Superior temporal gyrus (tissue), 1 donor: ENCODE measurements around the gene ZFHX2.
A peak's percentile ranks its signal among the peaks of the same experiment; 100 is the strongest.

Experiments
- DNase-seq: peaks from one replicate; pipeline ENCODE4 v3.0.0-alpha.2; 2016; ENCODE audit errors: extremely low spot score

Gene ZFHX2

GRCh38 chr14:23572836-23573235 lies 21.3 kb upstream of the ZFHX2 start:
- no peak for DNase-seq

GRCh38 chr14:23572524-23572828 lies 20.9 kb upstream of the ZFHX2 start:
- DNase-seq: no peak

DNA sequence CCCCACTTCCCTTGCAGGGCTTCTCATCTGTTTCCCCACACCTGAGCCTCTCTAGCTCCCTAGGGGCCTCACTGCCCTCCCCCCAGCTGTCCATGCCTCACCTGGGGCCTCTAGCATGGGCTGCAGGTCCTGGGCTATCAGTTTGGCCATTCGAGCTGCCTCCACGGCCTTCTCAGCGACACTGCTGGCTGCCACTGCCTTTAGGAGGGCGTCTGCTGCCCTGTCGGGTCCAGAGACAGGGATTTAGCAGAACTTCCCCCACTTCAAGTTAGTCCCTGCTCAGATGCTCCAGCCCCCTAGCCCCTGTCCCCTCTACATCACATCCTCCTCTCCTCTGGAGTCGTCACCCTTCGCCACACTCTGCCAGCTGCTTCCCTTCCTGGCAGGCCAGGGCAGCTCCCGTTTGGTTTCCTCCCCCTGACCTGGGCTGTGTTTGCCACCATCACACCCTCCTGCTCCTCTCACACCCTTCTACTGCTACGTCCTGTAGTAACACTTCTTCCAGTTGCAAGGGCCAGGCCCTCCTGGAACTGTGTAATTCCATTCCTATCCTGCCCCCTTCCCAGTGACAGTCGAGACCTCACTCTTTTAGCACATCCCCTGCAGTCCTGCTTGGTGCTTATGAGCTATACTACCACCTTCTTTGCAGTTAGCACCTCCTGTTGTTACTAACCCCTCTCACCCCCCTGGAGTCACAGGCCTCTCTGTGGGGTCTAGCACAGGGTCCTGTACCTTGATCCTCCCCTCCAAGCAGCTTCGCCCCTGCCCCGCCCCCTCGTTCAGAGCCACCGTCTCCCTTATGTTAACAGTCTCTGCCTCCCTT lies 20.3 kb upstream of the ZFHX2 start:
- no peak for DNase-seq

- DNase-seq: no peak
Observed at GRCh38 chr14:23570806-23571483, 19.4 kb upstream of the ZFHX2 start.

GRCh38 chr14:23569443-23570151 lies 18.0 kb upstream of the ZFHX2 start:
- DNase-seq: peak; percentile 74

GRCh38 chr14:23568600-23569331 lies 17.2 kb upstream of the ZFHX2 start:
- DNase-seq: no peak

DNA sequence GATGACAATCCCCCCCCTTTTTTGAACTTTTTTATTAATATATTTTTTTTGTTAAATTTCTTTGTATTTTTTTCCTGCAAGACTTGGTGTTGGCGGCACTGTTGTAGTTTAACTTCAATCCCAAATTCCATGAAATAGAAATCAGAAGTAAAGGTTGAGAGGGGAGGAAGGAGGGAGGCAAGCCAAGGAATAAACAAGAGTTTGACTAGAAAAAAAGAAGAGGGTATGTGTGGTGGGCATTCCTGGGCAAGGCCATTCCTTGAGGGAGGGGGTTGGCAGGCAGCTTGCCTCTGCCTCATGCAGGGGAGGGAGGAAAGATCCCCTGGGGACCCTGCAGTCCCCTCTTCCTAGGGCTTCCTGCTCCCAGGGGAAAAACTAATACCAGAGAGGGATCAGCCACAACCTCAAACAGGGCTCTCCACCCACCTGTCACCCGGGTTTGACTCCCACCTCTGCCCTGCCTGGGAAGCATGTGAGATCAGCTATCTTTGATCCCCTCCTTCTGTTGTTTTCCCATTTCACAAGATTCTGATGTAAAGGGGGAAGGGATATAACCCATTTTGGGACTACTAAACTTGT lies 16.5 kb upstream of the ZFHX2 start:
- DNase-seq: no peak

DNA sequence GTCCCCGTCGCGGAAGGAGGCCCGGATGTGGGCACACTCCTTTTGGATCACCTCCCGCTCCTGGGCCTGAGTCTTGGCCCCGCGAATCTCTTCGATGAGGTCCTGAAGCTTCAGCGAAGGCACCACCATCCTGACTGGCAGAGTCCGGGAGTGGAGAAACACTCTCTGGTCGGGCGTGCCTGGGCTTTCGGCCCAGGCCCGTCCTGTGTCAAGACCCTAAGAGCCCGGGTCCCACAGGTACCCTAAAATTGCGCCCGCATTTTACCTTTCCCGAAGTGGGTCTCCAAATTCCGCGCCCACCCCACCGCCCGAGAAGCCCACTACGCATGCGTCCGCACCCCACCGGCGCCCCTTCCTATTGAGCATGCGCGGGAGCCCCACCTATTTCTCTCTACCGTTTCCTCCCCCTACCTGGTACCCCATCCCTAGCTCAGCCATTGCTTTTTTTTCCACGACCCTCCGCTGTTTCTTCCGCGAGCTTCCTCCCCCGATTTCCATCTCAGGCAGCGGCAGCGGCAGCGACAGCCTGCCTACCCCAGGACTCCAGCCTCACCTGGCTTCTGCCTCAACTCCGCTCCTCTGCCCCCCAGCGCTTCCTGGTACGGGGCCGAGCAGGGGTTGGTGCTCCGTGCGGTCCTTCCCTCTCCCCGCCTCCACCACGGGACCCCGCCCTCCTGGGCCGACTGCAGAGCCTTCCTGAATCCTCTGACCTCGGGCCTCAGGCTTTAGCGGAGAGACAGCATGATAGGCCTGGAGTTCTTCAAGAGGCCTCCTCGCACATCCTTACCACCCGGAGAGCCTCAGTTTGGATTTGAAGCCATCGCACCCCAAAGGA lies 15.8 kb upstream of the ZFHX2 start, which contains the start of gene AP1G2:
TSS of gene AP1G2 (minus strand) at position 606 of the 835 bp plus-strand sequence. CDS start at position 129, 477 bp downstream.
- DNase-seq: peak; percentile 53

GRCh38 chr14:23566778-23567185 lies 15.2 kb upstream of the ZFHX2 start:
- DNase-seq: no peak

GRCh38 chr14:23566112-23566777 lies 14.7 kb upstream of the ZFHX2 start:
- no peak for DNase-seq

GRCh38 chr14:23565626-23566025 lies 14.1 kb upstream of the ZFHX2 start:
- DNase-seq: no peak

GRCh38 chr14:23564876-23565275 lies 13.3 kb upstream of the ZFHX2 start:
- no peak for DNase-seq

GRCh38 chr14:23564181-23564812 lies 12.7 kb upstream of the ZFHX2 start:
- DNase-seq: no peak

GRCh38 chr14:23563473-23564180 lies 12.1 kb upstream of the ZFHX2 start:
- DNase-seq: no peak

GRCh38 chr14:23562822-23563472 lies 11.4 kb upstream of the ZFHX2 start:
- DNase-seq: peak; percentile 76

DNA sequence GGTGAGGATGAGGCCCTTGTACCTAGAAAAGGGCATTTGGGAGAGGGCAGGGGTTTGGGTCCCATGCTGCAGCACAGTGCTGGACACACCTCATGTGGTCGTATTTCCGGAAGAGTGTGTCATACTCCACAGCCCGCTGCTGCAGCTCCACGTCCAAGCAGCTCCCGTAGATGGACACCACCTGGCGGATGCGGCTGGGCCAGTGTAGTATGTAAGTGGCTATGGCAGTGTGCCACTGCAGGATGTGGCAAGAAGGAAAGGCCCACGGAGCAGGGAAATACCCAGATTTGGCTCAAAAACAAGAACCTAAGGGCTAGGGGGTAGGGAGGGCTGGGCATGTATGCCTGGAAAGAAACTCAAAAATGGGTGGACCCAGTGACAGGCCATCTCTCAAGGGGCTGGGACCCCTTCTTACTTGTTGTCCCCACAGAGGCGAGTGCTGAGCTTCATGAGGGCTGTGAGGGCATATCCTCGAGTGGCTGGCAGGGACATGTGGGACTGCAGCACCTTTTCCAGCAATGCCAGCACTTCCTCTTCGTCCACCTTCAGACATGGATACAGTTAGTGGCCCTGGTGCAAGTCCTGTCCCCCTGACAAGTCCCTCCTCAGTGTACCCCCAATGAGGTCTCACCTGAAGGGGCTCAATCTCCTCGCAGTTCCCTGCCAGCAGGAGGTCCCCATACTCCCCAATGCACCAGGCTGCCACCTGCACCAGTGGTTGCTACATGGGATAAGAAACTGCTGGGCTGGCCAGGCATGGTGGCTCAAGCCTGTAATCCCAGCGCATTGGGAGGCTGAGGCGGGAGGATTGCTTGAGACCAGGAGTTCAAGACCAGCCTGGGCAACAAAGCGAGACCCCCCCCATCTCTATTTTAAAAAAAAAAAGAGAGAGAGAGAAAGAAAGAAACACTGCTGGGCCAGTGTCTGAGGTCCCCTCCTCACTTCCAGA lies 10.6 kb upstream of the ZFHX2 start:
- no peak for DNase-seq

GRCh38 chr14:23561259-23561658 lies 9.7 kb upstream of the ZFHX2 start:
- DNase-seq: no peak
